A549 (cell line): ENCODE results near the gene NPAS2. TPM values are rescaled to one million over a fixed set of nuclear protein-coding genes. Genes with fewer than 3 reads are reported as not detected.

ENCODE experiments used
- ATAC-seq, 2 experiments: fragments of 200-7000 bp in 1 of 2; fragments of >200 bp in 1 of 2; cut with Nextera tagmentation in 1 of 2; cut with Tn5 transposase in 1 of 2; 3 replicates each; pipeline versions ENCODE4 v1.8.0 to v1.9.1; 2018 to 2020; ENCODE audit warnings: mild to moderate bottlenecking in 1 of 2, moderate library complexity in 1 of 2
- CTCF ChIA-PET: fragments of 300-600 bp; sonication (Branson Sonifier 250); formaldehyde crosslinking; extraction: SDS; loops from one replicate; lab custom pipeline; 2021; ENCODE audit warnings: antibody characterized with exemption, inconsistent platforms; lab: Yijun Ruan, JAX
- POLR2A ChIA-PET: fragments of 350-600 bp; formaldehyde crosslinking; extraction: SDS; loops from one replicate; lab custom pipeline; 2021; ENCODE audit warnings: antibody characterized with exemption, inconsistent platforms; lab: Yijun Ruan, JAX
- DNase-seq, 2 experiments: peaks; one replicate each; pipeline versions ENCODE4 v3.0.0 to v3.0.0-alpha.2; 2011 to 2016; ENCODE audit warnings: low read depth in 1 of 2, low spot score in 1 of 2
- FAIRE-seq: peaks from 2 replicates; lab custom pipeline; 2011; peaks lifted over from hg19 to GRCh38; lab: Jason Lieb, UNC
- H3K27ac ChIP-seq, 2 experiments: fragments of >200 bp; sonication (Bioruptor Twin); formaldehyde crosslinking; 3 replicates each; pipeline ENCODE4 v1.5.1; 2016 to 2017
- H3K4me1 ChIP-seq: fragments of >200 bp; sonication (Bioruptor Twin); formaldehyde crosslinking; 3 replicates; pipeline ENCODE4 v1.6.1; 2016
- H3K4me2 ChIP-seq: fragments of >200 bp; sonication (Bioruptor Twin); formaldehyde crosslinking; 3 replicates; pipeline ENCODE4 v1.6.1; 2016
- H3K4me3 ChIP-seq: fragments of >200 bp; sonication (Bioruptor Twin); formaldehyde crosslinking; 3 replicates; pipeline ENCODE4 v1.5.1; 2016
- H3K9me3 ChIP-seq: fragments of >200 bp; sonication (Bioruptor Twin); formaldehyde crosslinking; 3 replicates; pipeline ENCODE4 v1.6.1; 2016
- BHLHE40 ChIP-seq: IDR thresholded peaks from 2 replicates; pipeline ENCODE4 v1.6.1; 2012; ENCODE audit warnings: low read depth, low read length, inconsistent platforms
- CBX2 ChIP-seq: fragments of 200-600 bp; sonication (generic); IDR thresholded peaks from 2 replicates; pipeline ENCODE4 v1.6.1; 2016; ENCODE audit warnings: low read depth, mild to moderate bottlenecking, borderline replicate concordance
- CHD2 ChIP-seq: fragments of 150-350 bp; IDR thresholded peaks from 2 replicates; pipeline ENCODE4 v1.6.1; 2014; ENCODE audit warnings: low read length; ENCODE audit not compliant: partially characterized antibody
- FOXS1 ChIP-seq: fragments of 250-450 bp; sonication (Bioruptor Pico); IDR thresholded peaks from 2 replicates; pipeline ENCODE4 v1.5.0; 2020; ENCODE audit warnings: mild to moderate bottlenecking, moderate library complexity
- HDAC2 ChIP-seq: fragments of 200-600 bp; sonication (generic); IDR thresholded peaks from 2 replicates; pipeline ENCODE4 v1.6.1; 2016
- HOXA7 ChIP-seq: fragments of 250-450 bp; sonication (Bioruptor Pico); IDR thresholded peaks from 2 replicates; pipeline ENCODE4 v1.5.0; 2020; ENCODE audit warnings: mild to moderate bottlenecking, moderate library complexity
- HOXB13 ChIP-seq: fragments of 250-450 bp; sonication (Bioruptor Pico); IDR thresholded peaks from 2 replicates; pipeline ENCODE4 v1.5.0; 2020; ENCODE audit warnings: low read depth, mild to moderate bottlenecking, moderate library complexity
- JUN ChIP-seq, 2 experiments: fragments of >200 bp; sonication (Bioruptor Twin); formaldehyde crosslinking; IDR thresholded peaks; 2 replicates in 1 of 2; 3 replicates in 1 of 2; pipeline ENCODE4 v1.6.1; 2016 to 2017
- NFE2L2 ChIP-seq: fragments of 150-350 bp; conservative IDR thresholded peaks from 2 replicates; pipeline ENCODE4 v1.6.1; 2014; ENCODE audit warnings: low read length
- NR3C1 ChIP-seq: fragments of >200 bp; sonication (Bioruptor Twin); formaldehyde crosslinking; IDR thresholded peaks from 3 replicates; pipeline ENCODE4 v1.6.1; 2017
- PHF8 ChIP-seq: fragments of 200-600 bp; sonication (generic); IDR thresholded peaks from 2 replicates; pipeline ENCODE4 v1.6.1; 2016; ENCODE audit warnings: low read depth, mild to moderate bottlenecking, antibody characterized with exemption, moderate library complexity, borderline replicate concordance
- POLR2AphosphoS2 ChIP-seq: conservative IDR thresholded peaks from 2 replicates; pipeline ENCODE4 v1.6.1; 2012; ENCODE audit warnings: low read length, improper control_type of control experiment, inconsistent platforms
- RARB ChIP-seq: fragments of 250-450 bp; sonication (Bioruptor Pico); IDR thresholded peaks from 2 replicates; pipeline ENCODE4 v1.8.0; 2021; ENCODE audit warnings: mild to moderate bottlenecking, moderate library complexity
- RCOR1 ChIP-seq: fragments of 150-350 bp; IDR thresholded peaks from 2 replicates; pipeline ENCODE4 v1.6.1; 2014; ENCODE audit warnings: antibody characterized with exemption, low read length, low read depth
- SREBF2 ChIP-seq: fragments of 450-650 bp; IDR thresholded peaks from 2 replicates; pipeline ENCODE4 v1.6.1; 2014; ENCODE audit warnings: mild to moderate bottlenecking, moderate library complexity
- ZC3H11A ChIP-seq: fragments of 450-650 bp; IDR thresholded peaks from 2 replicates; pipeline ENCODE4 v1.6.1; 2014; ENCODE audit warnings: antibody characterized with exemption, mild to moderate bottlenecking
- WGBS: methylation state at CpG from one replicate; pipeline ENCODE4 v1.1.6; 2017; ENCODE audit errors: missing lambda C conversion rate; 5-methylcytosine and 5-hydroxymethylcytosine counted together
- polyA plus RNA-seq, 4 experiments: library from polyadenylated mRNA; depleted of rRNA in 3 of 4; stranded (reverse); fragments of >200 nt; fragmentation: RNase III in 1 of 4; extraction: RNeasy Plus Mini Kit Qiagen cat#74134 plus additional on column Dnase treatment in 1 of 4; gene quantifications; 2 replicates in 3 of 4; 3 replicates in 1 of 4; pipeline ENCODE4 v1.2.3, GENCODE V29; 2011 to 2017
- TF ChIP-seq, protein P1 (sequence below): fragments of 250-450 bp; sonication (Bioruptor Pico); IDR thresholded peaks from 2 replicates; pipeline ENCODE4 v1.5.0; 2020; ENCODE audit warnings: low read depth, mild to moderate bottlenecking, moderate library complexity
- TF ChIP-seq, protein P2 (sequence below): fragments of 250-450 bp; sonication (Bioruptor Pico); IDR thresholded peaks from 2 replicates; pipeline ENCODE4 v1.5.0; 2021; ENCODE audit warnings: mild to moderate bottlenecking, moderate library complexity, borderline replicate concordance
- TF ChIP-seq, protein P3 (sequence below): fragments of 200-600 bp; sonication (generic); IDR thresholded peaks from 2 replicates; pipeline ENCODE4 v1.6.1; 2016; ENCODE audit warnings: antibody characterized with exemption, mild to moderate bottlenecking, moderate library complexity

The NPAS2 gene
- polyA plus RNA-seq, 2 of the 4 experiments (the other 2 are of a cell fraction) = 31.4 to 56.1 TPM

DNA sequence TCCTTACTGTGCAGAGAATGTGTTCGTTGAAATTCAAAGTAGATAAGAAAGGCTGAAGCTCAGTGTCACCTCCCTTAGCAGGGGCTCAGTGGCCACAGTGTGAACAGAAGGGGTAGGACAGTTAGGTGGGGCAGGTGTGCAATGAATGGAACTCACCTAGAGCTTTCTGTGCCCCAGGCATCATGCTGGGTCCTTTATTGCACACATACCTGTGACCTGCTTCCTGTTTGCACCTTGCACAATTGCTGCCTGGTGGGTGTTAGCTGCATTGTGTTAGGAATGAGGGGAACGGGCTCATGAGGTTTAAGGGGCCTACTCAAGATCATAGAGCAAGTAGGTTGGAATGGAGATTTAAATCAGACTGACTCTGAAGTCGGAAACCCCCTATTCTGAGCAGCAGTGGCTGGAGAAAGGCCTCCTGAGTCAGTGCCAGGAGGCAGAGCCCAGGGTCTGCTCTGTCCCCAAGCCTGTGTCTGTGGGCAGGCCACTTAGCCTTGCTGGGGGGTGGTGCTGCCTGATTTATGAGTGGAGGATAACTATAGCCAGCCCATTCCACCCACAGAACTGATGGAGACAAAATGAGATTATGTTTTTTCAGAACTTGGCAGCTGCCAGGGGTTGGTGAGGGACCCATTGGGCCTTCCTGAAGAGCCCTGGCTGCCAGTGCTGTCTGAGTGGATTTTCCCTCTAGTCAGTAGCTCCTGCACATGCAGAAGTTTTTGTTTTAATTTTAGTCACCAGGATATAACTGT lies 76.2 kb downstream of the NPAS2 start:
- H3K27ac ChIP-seq = peak overlapping the region; percentile 88 to 94
- no peak for TF ChIP-seq SREBF2
- no peak for TF ChIP-seq NFE2L2
- no peak for TF ChIP-seq ZC3H11A
- no peak for TF ChIP-seq RCOR1
- TF ChIP-seq CHD2 = no peak
- no peak for TF ChIP-seq BHLHE40
- TF ChIP-seq, all 56 proteins: peak for 0
- CTCF ChIA-PET = interaction anchor here (0.8 to 2.2 kb wide), 7 partner anchors 13 to 290 kb away, joined by 3 to 9 read pairs (median 4); no protein-coding TSS in a partner anchor
- Histone ChIP-seq H3K9me3 (peaks cover 14% of the 10 kb centered on the region), H3K4me3 (no peak overlapping the region), H3K4me2 (peak overlapping the region; percentile 55), H3K4me1 (peaks cover 61% of the 10 kb centered on the region)
- DNase-seq (no peak), ATAC-seq (peak in 1 of 2 experiments; percentile 9; a peak in 3 of 6 replicates), FAIRE-seq (no peak)
- 57% methylated on average over 3 of the region's 3 CpGs for WGBS
- POLR2A ChIA-PET = interaction anchor here (1.0 kb wide), 1 partner anchor 75 kb away, joined by 3 read pairs; no protein-coding TSS in a partner anchor

GRCh38 chr2:100898035-100898665 lies 78.2 kb downstream of the NPAS2 start:
- Histone ChIP-seq H3K27ac (peak overlapping the region; percentile 88 to 94; a peak in 5 of 6 replicates), H3K4me2 (no peak overlapping the region), H3K9me3 (peaks cover 14% of the 10 kb centered on the region), H3K4me1 (peaks cover 59% of the 10 kb centered on the region), H3K4me3 (no peak overlapping the region)
- DNase-seq (no peak), FAIRE-seq (no peak), ATAC-seq (no peak)
- ChIA-PET CTCF (interaction anchor here (0.8 to 1.7 kb wide), 2 partner anchors 46 to 168 kb away, joined by 3 to 4 read pairs; no protein-coding TSS in a partner anchor), POLR2A (no interaction called here)
- no peak for TF ChIP-seq CBX2
- no peak for TF ChIP-seq HOXA7 (CRISPR knock-in tag)
- no peak for TF ChIP-seq NFE2L2
- TF ChIP-seq POLR2AphosphoS2 = no peak
- no peak for TF ChIP-seq RARB (CRISPR knock-in tag)
- TF ChIP-seq, protein P1, sequence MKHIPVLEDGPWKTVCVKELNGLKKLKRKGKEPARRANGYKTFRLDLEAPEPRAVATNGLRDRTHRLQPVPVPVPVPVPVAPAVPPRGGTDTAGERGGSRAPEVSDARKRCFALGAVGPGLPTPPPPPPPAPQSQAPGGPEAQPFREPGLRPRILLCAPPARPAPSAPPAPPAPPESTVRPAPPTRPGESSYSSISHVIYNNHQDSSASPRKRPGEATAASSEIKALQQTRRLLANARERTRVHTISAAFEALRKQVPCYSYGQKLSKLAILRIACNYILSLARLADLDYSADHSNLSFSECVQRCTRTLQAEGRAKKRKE (CRISPR knock-in tag) = no peak
- no peak for TF ChIP-seq BHLHE40
- TF ChIP-seq PHF8 = no peak
- no peak for TF ChIP-seq FOXS1
- TF ChIP-seq, protein P2, sequence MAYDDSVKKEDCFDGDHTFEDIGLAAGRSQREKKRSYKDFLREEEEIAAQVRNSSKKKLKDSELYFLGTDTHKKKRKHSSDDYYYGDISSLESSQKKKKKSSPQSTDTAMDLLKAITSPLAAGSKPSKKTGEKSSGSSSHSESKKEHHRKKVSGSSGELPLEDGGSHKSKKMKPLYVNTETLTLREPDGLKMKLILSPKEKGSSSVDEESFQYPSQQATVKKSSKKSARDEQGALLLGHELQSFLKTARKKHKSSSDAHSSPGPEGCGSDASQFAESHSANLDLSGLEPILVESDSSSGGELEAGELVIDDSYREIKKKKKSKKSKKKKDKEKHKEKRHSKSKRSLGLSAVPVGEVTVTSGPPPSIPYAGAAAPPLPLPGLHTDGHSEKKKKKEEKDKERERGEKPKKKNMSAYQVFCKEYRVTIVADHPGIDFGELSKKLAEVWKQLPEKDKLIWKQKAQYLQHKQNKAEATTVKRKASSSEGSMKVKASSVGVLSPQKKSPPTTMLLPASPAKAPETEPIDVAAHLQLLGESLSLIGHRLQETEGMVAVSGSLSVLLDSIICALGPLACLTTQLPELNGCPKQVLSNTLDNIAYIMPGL (CRISPR knock-in tag) = no peak
- TF ChIP-seq NR3C1 = no peak
- TF ChIP-seq, protein P3, sequence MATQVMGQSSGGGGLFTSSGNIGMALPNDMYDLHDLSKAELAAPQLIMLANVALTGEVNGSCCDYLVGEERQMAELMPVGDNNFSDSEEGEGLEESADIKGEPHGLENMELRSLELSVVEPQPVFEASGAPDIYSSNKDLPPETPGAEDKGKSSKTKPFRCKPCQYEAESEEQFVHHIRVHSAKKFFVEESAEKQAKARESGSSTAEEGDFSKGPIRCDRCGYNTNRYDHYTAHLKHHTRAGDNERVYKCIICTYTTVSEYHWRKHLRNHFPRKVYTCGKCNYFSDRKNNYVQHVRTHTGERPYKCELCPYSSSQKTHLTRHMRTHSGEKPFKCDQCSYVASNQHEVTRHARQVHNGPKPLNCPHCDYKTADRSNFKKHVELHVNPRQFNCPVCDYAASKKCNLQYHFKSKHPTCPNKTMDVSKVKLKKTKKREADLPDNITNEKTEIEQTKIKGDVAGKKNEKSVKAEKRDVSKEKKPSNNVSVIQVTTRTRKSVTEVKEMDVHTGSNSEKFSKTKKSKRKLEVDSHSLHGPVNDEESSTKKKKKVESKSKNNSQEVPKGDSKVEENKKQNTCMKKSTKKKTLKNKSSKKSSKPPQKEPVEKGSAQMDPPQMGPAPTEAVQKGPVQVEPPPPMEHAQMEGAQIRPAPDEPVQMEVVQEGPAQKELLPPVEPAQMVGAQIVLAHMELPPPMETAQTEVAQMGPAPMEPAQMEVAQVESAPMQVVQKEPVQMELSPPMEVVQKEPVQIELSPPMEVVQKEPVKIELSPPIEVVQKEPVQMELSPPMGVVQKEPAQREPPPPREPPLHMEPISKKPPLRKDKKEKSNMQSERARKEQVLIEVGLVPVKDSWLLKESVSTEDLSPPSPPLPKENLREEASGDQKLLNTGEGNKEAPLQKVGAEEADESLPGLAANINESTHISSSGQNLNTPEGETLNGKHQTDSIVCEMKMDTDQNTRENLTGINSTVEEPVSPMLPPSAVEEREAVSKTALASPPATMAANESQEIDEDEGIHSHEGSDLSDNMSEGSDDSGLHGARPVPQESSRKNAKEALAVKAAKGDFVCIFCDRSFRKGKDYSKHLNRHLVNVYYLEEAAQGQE = no peak
- no peak for TF ChIP-seq HOXB13 (CRISPR knock-in tag)
- no peak for TF ChIP-seq JUN (IDR thresholded peaks at IDR 0.05)
- no peak for TF ChIP-seq HDAC2
- TF ChIP-seq CHD2 = no peak
- WGBS = 89% methylated on average over 8 of the region's 8 CpGs
